Keratinocyte (primary cell): ENCODE data around the gene TNFAIP6.

Experiments used
- EZH2 ChIP-seq: IDR thresholded peaks from one replicate; pipeline ENCODE4 v1.6.1; 2012; ENCODE audit warnings: inconsistent platforms, mild to moderate bottlenecking, low read length, moderate library complexity
- TF ChIP-seq, protein P1 (sequence below), 3 experiments: IDR thresholded peaks in 1 of 3; conservative IDR thresholded peaks in 1 of 3; optimal IDR thresholded peaks in 1 of 3; 2 replicates in 2 of 3; 3 replicates in 1 of 3; pipeline versions ENCODE3 to v1.5.1; 2011; ENCODE audit warnings: low read length in 3 of 3, mild to moderate bottlenecking in 3 of 3, moderate library complexity in 2 of 3, control low read depth in 1 of 3, inconsistent platforms in 1 of 3; ENCODE audit not compliant: insufficient read depth in 2 of 3; ENCODE audit errors: extremely low read depth in 1 of 3

DNA sequence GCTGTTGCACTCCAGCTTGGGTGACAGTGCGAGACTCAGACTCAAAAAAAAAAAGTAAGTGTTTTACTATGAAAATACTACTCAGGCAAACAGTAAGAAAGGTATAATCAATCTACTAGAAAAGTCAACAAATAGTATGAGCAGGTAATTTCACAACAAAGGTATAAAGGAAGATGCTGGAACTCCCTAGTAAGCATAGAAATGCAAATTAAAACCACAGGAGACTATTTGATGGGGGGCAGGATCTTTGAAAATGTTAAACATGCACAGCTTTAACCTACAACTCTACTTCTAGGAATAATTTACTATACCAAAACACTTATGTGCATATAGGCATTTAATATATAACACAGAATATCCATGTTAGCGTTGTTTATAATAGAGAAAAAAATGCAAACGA, 24.3 kb upstream of the TNFAIP6 start:
- TF ChIP-seq, protein P1, sequence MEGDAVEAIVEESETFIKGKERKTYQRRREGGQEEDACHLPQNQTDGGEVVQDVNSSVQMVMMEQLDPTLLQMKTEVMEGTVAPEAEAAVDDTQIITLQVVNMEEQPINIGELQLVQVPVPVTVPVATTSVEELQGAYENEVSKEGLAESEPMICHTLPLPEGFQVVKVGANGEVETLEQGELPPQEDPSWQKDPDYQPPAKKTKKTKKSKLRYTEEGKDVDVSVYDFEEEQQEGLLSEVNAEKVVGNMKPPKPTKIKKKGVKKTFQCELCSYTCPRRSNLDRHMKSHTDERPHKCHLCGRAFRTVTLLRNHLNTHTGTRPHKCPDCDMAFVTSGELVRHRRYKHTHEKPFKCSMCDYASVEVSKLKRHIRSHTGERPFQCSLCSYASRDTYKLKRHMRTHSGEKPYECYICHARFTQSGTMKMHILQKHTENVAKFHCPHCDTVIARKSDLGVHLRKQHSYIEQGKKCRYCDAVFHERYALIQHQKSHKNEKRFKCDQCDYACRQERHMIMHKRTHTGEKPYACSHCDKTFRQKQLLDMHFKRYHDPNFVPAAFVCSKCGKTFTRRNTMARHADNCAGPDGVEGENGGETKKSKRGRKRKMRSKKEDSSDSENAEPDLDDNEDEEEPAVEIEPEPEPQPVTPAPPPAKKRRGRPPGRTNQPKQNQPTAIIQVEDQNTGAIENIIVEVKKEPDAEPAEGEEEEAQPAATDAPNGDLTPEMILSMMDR (optimal IDR thresholded peaks at IDR 0.05 in 1 of 3, IDR thresholded peaks at IDR 0.05 in 1 of 3, conservative IDR thresholded peaks at IDR 0.05 in 1 of 3; ENCODE audit: extremely low read depth in 1 of 3, insufficient read depth in 2 of 3, low read length in 3 of 3): no peak
- no peak for TF ChIP-seq EZH2
